Upper lobe of right lung (tissue), 1 donor: ENCODE data around the gene ZFP36L1. TPM values are rescaled to one million over a fixed set of nuclear protein-coding genes. Genes with fewer than 3 reads are reported as not detected.

ENCODE experiments used
- ATAC-seq: fragments of 200-7000 bp; cut with Tn5 transposase; one replicate; pipeline ENCODE4 v1.9.1; 2020; ENCODE audit warnings: mild to moderate bottlenecking, moderate library complexity
- DNase-seq: peaks from one replicate; pipeline ENCODE4 v3.0.0-alpha.2; 2020
- H3K27ac ChIP-seq: fragments of 200-600 bp; one replicate; pipeline ENCODE4 v1.8.0; 2022
- H3K27me3 ChIP-seq: fragments of 200-600 bp; one replicate; pipeline ENCODE4 v1.8.0; 2022; ENCODE audit warnings: mild to moderate bottlenecking
- H3K36me3 ChIP-seq: fragments of 200-600 bp; one replicate; pipeline ENCODE4 v1.8.0; 2022
- H3K4me1 ChIP-seq: fragments of 200-600 bp; one replicate; pipeline ENCODE4 v1.8.0; 2022
- H3K4me3 ChIP-seq: fragments of 200-600 bp; one replicate; pipeline ENCODE4 v1.8.0; 2022; ENCODE audit warnings: mild to moderate bottlenecking
- H3K9me3 ChIP-seq: fragments of 200-600 bp; one replicate; pipeline ENCODE4 v1.8.0; 2022
- intact Hi-C: fragments of 100-400 bp; cut with DNase I; formaldehyde crosslinking; loops from one replicate; pipeline ENCODE4 v1.11.0; 2022
- total RNA-seq: library from RNA; stranded (reverse); fragmentation: NEBNext Ultra II Directional; extraction: Animal tissue kit (Norgen Biotek cat#: 25700); gene quantifications from one replicate; pipeline ENCODE4 v1.2.1, GENCODE V29; 2021
- TF ChIP-seq, protein P1 (sequence below): fragments of 200-600 bp; IDR thresholded peaks from one replicate; pipeline ENCODE4 v1.8.0; 2022; ENCODE audit warnings: antibody characterized with exemption
- donor health status: DM: no; HTN: yes; CAD: no; lungs with severe emphysema.

The ZFP36L1 gene
- total RNA-seq, 1 donor from 2014 or later: 187 TPM

GRCh38 chr14:68820119-68820518 lies 27.3 kb upstream of the ZFP36L1 start:
- H3K36me3 ChIP-seq: no peaks in the 10 kb centered on the region
- H3K9me3 ChIP-seq: no peaks in the 10 kb centered on the region
- TF ChIP-seq, protein P1, sequence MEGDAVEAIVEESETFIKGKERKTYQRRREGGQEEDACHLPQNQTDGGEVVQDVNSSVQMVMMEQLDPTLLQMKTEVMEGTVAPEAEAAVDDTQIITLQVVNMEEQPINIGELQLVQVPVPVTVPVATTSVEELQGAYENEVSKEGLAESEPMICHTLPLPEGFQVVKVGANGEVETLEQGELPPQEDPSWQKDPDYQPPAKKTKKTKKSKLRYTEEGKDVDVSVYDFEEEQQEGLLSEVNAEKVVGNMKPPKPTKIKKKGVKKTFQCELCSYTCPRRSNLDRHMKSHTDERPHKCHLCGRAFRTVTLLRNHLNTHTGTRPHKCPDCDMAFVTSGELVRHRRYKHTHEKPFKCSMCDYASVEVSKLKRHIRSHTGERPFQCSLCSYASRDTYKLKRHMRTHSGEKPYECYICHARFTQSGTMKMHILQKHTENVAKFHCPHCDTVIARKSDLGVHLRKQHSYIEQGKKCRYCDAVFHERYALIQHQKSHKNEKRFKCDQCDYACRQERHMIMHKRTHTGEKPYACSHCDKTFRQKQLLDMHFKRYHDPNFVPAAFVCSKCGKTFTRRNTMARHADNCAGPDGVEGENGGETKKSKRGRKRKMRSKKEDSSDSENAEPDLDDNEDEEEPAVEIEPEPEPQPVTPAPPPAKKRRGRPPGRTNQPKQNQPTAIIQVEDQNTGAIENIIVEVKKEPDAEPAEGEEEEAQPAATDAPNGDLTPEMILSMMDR: no peak
- no peak for DNase-seq
- H3K4me3 ChIP-seq: no peak overlapping the region
- intact Hi-C loops: loop anchor here (10.0 kb wide), 1 partner anchor 885 kb away; no protein-coding TSS in a partner anchor
- no peaks in the 10 kb centered on the region for H3K27me3 ChIP-seq
- ATAC-seq: no peak
- no peak overlapping the region for H3K27ac ChIP-seq
- peaks cover 23% of the 10 kb centered on the region for H3K4me1 ChIP-seq

DNA sequence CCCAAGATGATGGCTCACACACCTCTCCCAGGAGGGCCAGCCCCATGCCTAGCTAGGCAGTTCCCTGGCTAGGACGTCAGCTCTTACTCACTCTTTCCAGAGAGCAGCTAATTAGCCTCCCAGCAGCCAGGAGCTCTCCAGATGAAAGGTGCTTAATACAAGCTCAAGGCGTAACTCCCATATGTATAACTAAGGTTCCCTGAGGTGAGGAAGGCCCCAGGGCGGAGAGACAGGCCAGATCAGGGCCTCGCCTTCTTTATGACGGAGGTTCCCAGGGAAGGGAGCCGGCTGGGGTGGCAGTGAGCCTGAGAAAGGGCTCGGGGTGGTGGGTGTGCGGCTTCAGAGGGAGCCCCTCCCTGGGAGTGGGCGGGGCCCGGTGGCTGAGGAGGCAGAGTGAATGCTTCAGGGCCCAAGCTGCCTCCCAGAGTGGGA lies 26.4 kb upstream of the ZFP36L1 start:
- TF ChIP-seq, protein P1: no peak
- Histone ChIP-seq H3K27ac (peak overlapping the region; percentile 51), H3K36me3 (no peaks in the 10 kb centered on the region), H3K4me1 (peaks cover 32% of the 10 kb centered on the region), H3K27me3 (no peaks in the 10 kb centered on the region), H3K4me3 (no peak overlapping the region), H3K9me3 (no peaks in the 10 kb centered on the region)
- DNase-seq: no peak
- ATAC-seq: no peak
- intact Hi-C loops: loop anchor here (10.0 kb wide), 1 partner anchor 574 kb away; no protein-coding TSS in a partner anchor

DNA sequence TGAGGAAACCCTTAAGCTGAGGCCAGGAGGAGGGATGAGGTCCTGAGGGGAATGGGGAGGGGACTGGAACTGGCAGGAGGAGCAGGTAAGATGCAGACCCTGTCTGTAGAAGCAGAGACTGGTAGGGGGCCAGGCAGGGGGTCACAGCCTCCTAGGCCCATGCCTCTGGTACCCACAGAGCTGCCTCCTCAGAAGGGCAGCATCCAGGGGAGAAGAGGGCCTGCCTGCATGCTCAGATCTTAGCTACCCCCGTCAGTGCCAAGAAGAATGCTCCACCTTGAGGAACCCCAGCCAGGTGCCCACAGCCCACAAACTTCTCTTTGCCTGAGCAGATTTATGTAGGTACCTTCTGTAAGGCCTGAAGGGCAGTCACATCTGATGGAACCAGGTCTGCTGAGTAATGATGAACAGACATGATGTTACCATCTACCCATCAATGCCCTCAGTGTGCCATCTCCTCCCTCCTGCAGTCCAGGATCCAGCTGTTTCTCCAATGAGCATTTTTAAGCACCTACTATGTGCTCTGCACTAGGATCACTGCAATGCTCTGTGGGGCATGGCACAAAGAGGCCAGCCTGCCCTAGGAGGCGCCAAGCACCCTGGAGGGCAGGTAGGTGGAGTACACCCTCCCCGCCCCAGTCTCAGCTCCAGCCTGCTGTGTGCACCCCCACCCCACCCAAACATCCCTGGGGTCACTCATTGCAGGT lies 24.8 kb upstream of the ZFP36L1 start:
- no peaks in the 10 kb centered on the region for H3K27me3 ChIP-seq
- no peak for ATAC-seq
- intact Hi-C loops: loop anchor here (10.0 kb wide), 1 partner anchor 573 kb away; no protein-coding TSS in a partner anchor
- no peaks in the 10 kb centered on the region for H3K36me3 ChIP-seq
- H3K4me1 ChIP-seq: peaks cover 46% of the 10 kb centered on the region
- H3K4me3 ChIP-seq: no peak overlapping the region
- TF ChIP-seq, protein P1: no peak
- no peaks in the 10 kb centered on the region for H3K9me3 ChIP-seq
- H3K27ac ChIP-seq: peak overlapping the region; percentile 100
- no peak for DNase-seq

DNA sequence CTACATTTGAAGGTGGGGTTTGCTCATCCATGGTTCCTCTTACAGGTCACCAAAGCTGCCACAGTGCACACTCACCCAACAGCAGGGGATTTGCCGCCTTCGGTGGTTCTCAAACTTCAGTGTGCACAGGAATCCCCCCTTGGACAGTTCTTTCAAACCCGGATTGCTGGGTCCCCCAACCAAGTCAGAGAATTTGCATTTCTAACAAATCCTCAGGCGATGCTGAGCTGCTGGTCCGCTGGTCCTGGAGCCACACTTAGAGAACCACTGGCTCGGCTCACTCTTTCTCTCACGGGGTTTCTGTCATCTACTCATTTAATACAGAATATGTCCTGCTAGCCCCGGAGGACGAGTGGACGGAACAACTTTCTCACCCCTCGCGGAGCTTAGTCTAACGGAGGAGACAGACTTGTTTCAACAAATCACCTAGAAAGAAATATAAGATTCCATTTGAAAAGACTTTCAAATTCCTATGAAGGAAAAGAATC lies 24.1 kb upstream of the ZFP36L1 start:
- TF ChIP-seq, protein P1: no peak
- peaks cover 46% of the 10 kb centered on the region for H3K4me1 ChIP-seq
- intact Hi-C loops: loop anchor here (10.0 kb wide), 1 partner anchor 572 kb away; no protein-coding TSS in a partner anchor

GRCh38 chr14:68816183-68816942 lies 23.5 kb upstream of the ZFP36L1 start:
- Histone ChIP-seq H3K27me3 (no peaks in the 10 kb centered on the region), H3K4me1 (peaks cover 46% of the 10 kb centered on the region), H3K4me3 (peak overlapping the region; percentile 64), H3K9me3 (no peaks in the 10 kb centered on the region), H3K36me3 (no peaks in the 10 kb centered on the region), H3K27ac (peak overlapping the region; percentile 100)
- TF ChIP-seq, protein P1: peak; percentile 94
- intact Hi-C loops: loop anchor here (10.0 kb wide), 1 partner anchor 572 kb away; no protein-coding TSS in a partner anchor
- ATAC-seq: peak; percentile 96
- peak; percentile 96 for DNase-seq

More for the DNA sequence above, 24.1 kb upstream of the ZFP36L1 start:
- H3K9me3 ChIP-seq: no peaks in the 10 kb centered on the region
- H3K4me3 ChIP-seq: peak overlapping the region; percentile 64
- no peak for DNase-seq
- peak overlapping the region; percentile 100 for H3K27ac ChIP-seq
- no peaks in the 10 kb centered on the region for H3K27me3 ChIP-seq
- ATAC-seq: no peak
- H3K36me3 ChIP-seq: no peaks in the 10 kb centered on the region
